Measurements from ENCODE around the gene ACVR1.

The ACVR1 gene

DNA sequence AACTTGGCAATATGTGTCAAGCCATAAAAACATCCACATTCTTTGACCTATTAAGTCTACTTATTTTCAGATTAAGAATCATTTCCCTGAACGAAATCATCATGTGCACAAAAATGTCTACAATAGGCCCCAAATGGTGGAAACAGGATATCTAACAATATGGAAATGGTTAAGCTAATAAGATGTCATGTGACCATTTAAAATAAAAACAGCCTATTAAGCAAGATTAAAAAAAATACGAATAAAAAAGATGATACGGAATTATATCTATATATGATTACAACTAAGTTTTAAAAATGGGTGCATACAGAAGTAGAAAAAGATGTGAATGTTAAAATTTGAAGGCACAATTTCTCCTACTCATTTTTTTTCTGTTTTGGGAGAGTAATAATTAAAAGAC is 128.8 kb downstream of the ACVR1 start:
- H3K79me2 ChIP-seq (ENCODE audit: insufficient read depth, low read length): no peaks in the 10 kb centered on the region
- H3K9me3 ChIP-seq (ENCODE audit: insufficient read depth, low read length, severe bottlenecking): no peaks in the 10 kb centered on the region
- no peak overlapping the region for H3K4me3 ChIP-seq (ENCODE audit: low read depth in 1 of 2, low read length in 2 of 2)
- H3K9ac ChIP-seq (ENCODE audit: low read depth, low read length): no peak overlapping the region
- no peak for ATAC-seq (ENCODE audit: insufficient read depth, low read depth)
- no peak overlapping the region for H3K4me2 ChIP-seq (ENCODE audit: insufficient read depth, low read length)
- no peak overlapping the region for H2AFZ ChIP-seq (ENCODE audit: low read depth, low read length)
- peaks cover 4% of the 10 kb centered on the region; the same call in 1 of the 2 replicates for H3K36me3 ChIP-seq (ENCODE audit: insufficient read depth, low read length)
- H3K27me3 ChIP-seq (ENCODE audit: insufficient read depth, low read length, poor library complexity): no peaks in the 10 kb centered on the region
- no peak overlapping the region for H3K27ac ChIP-seq (ENCODE audit: low read length)
- H3K4me1 ChIP-seq (ENCODE audit: insufficient read depth, low read length): no peaks in the 10 kb centered on the region
- TF ChIP-seq EZH2 (IDR thresholded peaks at IDR 0.05; ENCODE audit: borderline replicate concordance, low read depth, low read length, severe bottlenecking): no peak
- TF ChIP-seq, protein P1, sequence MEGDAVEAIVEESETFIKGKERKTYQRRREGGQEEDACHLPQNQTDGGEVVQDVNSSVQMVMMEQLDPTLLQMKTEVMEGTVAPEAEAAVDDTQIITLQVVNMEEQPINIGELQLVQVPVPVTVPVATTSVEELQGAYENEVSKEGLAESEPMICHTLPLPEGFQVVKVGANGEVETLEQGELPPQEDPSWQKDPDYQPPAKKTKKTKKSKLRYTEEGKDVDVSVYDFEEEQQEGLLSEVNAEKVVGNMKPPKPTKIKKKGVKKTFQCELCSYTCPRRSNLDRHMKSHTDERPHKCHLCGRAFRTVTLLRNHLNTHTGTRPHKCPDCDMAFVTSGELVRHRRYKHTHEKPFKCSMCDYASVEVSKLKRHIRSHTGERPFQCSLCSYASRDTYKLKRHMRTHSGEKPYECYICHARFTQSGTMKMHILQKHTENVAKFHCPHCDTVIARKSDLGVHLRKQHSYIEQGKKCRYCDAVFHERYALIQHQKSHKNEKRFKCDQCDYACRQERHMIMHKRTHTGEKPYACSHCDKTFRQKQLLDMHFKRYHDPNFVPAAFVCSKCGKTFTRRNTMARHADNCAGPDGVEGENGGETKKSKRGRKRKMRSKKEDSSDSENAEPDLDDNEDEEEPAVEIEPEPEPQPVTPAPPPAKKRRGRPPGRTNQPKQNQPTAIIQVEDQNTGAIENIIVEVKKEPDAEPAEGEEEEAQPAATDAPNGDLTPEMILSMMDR (IDR thresholded peaks at IDR 0.05; ENCODE audit: borderline replicate concordance, extremely low read depth, low read length, poor library complexity, severe bottlenecking): no peak
- DNase-seq: no peak
- H4K20me1 ChIP-seq (ENCODE audit: insufficient read depth, low read length): no peaks in the 10 kb centered on the region

- TF ChIP-seq EZH2 (IDR thresholded peaks at IDR 0.05; ENCODE audit: borderline replicate concordance, low read depth, low read length, severe bottlenecking): no peak
- TF ChIP-seq, protein P1 (IDR thresholded peaks at IDR 0.05; ENCODE audit: borderline replicate concordance, extremely low read depth, low read length, poor library complexity, severe bottlenecking): no peak
- peaks cover 4% of the 10 kb centered on the region; the same call in 1 of the 2 replicates for H3K36me3 ChIP-seq (ENCODE audit: insufficient read depth, low read length)
- no peaks in the 10 kb centered on the region for H3K9me3 ChIP-seq (ENCODE audit: insufficient read depth, low read length, severe bottlenecking)
- H2AFZ ChIP-seq (ENCODE audit: low read depth, low read length): no peak overlapping the region
- DNase-seq (no peak), ATAC-seq (ENCODE audit: insufficient read depth, low read depth) (no peak)
- H3K4me1 ChIP-seq (ENCODE audit: insufficient read depth, low read length): no peaks in the 10 kb centered on the region
- H3K79me2 ChIP-seq (ENCODE audit: insufficient read depth, low read length): no peaks in the 10 kb centered on the region
- no peak overlapping the region for H3K9ac ChIP-seq (ENCODE audit: low read depth, low read length)
- no peaks in the 10 kb centered on the region for H3K27me3 ChIP-seq (ENCODE audit: insufficient read depth, low read length, poor library complexity)
- no peak overlapping the region for H3K27ac ChIP-seq (ENCODE audit: low read length)
- no peaks in the 10 kb centered on the region for H4K20me1 ChIP-seq (ENCODE audit: insufficient read depth, low read length)
- H3K4me3 ChIP-seq (ENCODE audit: low read depth in 1 of 2, low read length in 2 of 2): no peak overlapping the region
- H3K4me2 ChIP-seq (ENCODE audit: insufficient read depth, low read length): no peak overlapping the region
Measured at GRCh38 chr2:157746234-157746950, 129.7 kb downstream of the ACVR1 start.

- Histone ChIP-seq H3K79me2 (ENCODE audit: insufficient read depth, low read length) (no peaks in the 10 kb centered on the region), H3K9ac (ENCODE audit: low read depth, low read length) (no peak overlapping the region), H4K20me1 (ENCODE audit: insufficient read depth, low read length) (no peaks in the 10 kb centered on the region), H2AFZ (ENCODE audit: low read depth, low read length) (no peak overlapping the region), H3K9me3 (ENCODE audit: insufficient read depth, low read length, severe bottlenecking) (no peaks in the 10 kb centered on the region), H3K36me3 (ENCODE audit: insufficient read depth, low read length) (no peaks in the 10 kb centered on the region), H3K4me2 (ENCODE audit: insufficient read depth, low read length) (no peak overlapping the region), H3K4me3 (ENCODE audit: low read depth in 1 of 2, low read length in 2 of 2) (no peak overlapping the region), H3K27me3 (ENCODE audit: insufficient read depth, low read length, poor library complexity) (no peaks in the 10 kb centered on the region), H3K27ac (ENCODE audit: low read length) (no peak overlapping the region), H3K4me1 (ENCODE audit: insufficient read depth, low read length) (no peaks in the 10 kb centered on the region)
- no peak for ATAC-seq (ENCODE audit: insufficient read depth, low read depth)
- DNase-seq: no peak
- TF ChIP-seq, protein P1 (IDR thresholded peaks at IDR 0.05; ENCODE audit: borderline replicate concordance, extremely low read depth, low read length, poor library complexity, severe bottlenecking): no peak
- no peak for TF ChIP-seq EZH2 (IDR thresholded peaks at IDR 0.05; ENCODE audit: borderline replicate concordance, low read depth, low read length, severe bottlenecking)
Measured at GRCh38 chr2:157744571-157745076, 131.5 kb downstream of the ACVR1 start.
